Common myeloid progenitor, CD34-positive (primary cell): Measurements from ENCODE around the gene APOL4.
"Not testable (repeated sequence)": the region's sequence is repeated elsewhere in the genome, so short reads cannot be mapped to it uniquely, and the experiment has no call there.

Experiments used
- CTCF ChIA-PET: fragments of 350-600 bp; sonication (Branson Sonifier 250); formaldehyde crosslinking; loops from one replicate; lab custom pipeline; 2021; ENCODE audit warnings: antibody characterized with exemption; lab: Charles Lee
- POLR2A ChIA-PET: fragments of 350-600 bp; sonication (Branson Sonifier 250); formaldehyde crosslinking; loops from one replicate; lab custom pipeline; 2021; ENCODE audit warnings: antibody characterized with exemption; lab: Charles Lee
- DNase-seq, 3 donors: peaks; one replicate each; pipeline versions ENCODE4 v3.0.0 to v3.0.0-alpha.2; 2013
- H3K27ac ChIP-seq, 2 experiments: 1 replicate in 1 of 2; 2 replicates in 1 of 2; pipeline ENCODE4 v1.7.0; 2013; ENCODE audit warnings: inconsistent platforms in 2 of 2, low read length in 2 of 2, mild to moderate bottlenecking in 2 of 2, low read depth in 1 of 2, moderate library complexity in 1 of 2; ENCODE audit not compliant: severe bottlenecking in 2 of 2, insufficient read depth in 1 of 2, poor library complexity in 1 of 2
- H3K27me3 ChIP-seq, 5 experiments: replicated peaks in 2 of 5; 1 replicate in 3 of 5; 2 replicates in 2 of 5; pipeline versions ENCODE4 v1.6.1 to v1.7.0; 2013; ENCODE audit warnings: low read length in 4 of 5, mild to moderate bottlenecking in 2 of 5, moderate library complexity in 2 of 5, inconsistent platforms in 1 of 5; ENCODE audit not compliant: insufficient read depth in 5 of 5, control insufficient read depth in 4 of 5
- H3K36me3 ChIP-seq, 4 experiments: 1 replicate in 2 of 4; 2 replicates in 2 of 4; pipeline versions ENCODE4 v1.6.1 to v1.7.0; 2013; ENCODE audit warnings: low read length in 3 of 4, control low read depth in 1 of 4, mild to moderate bottlenecking in 1 of 4; ENCODE audit not compliant: control insufficient read depth in 4 of 4, insufficient read depth in 4 of 4
- H3K4me1 ChIP-seq, 4 experiments: 1 replicate in 3 of 4; 2 replicates in 1 of 4; pipeline versions ENCODE4 v1.6.1 to v1.7.1; 2013; ENCODE audit warnings: low read length in 3 of 4, mild to moderate bottlenecking in 3 of 4, control low read depth in 1 of 4, inconsistent platforms in 1 of 4, moderate library complexity in 1 of 4; ENCODE audit not compliant: control insufficient read depth in 4 of 4, insufficient read depth in 4 of 4; ENCODE audit errors: control extremely low read depth in 1 of 4
- H3K4me3 ChIP-seq, 7 experiments: 1 replicate in 4 of 7; 2 replicates in 3 of 7; pipeline versions ENCODE4 v1.5.1 to v1.7.0; 2013; ENCODE audit warnings: mild to moderate bottlenecking in 7 of 7, low read length in 6 of 7, moderate library complexity in 6 of 7, inconsistent platforms in 2 of 7, low read depth in 2 of 7, control low read depth in 1 of 7; ENCODE audit not compliant: insufficient read depth in 4 of 7, control insufficient read depth in 1 of 7; ENCODE audit errors: extremely low read depth in 1 of 7
- H3K9me3 ChIP-seq, 5 experiments: 1 replicate in 4 of 5; 2 replicates in 1 of 5; pipeline versions ENCODE4 v1.6.1 to v1.7.1; 2013; ENCODE audit warnings: low read length in 4 of 5, mild to moderate bottlenecking in 2 of 5, inconsistent platforms in 1 of 5, low read depth in 1 of 5, moderate library complexity in 1 of 5; ENCODE audit not compliant: control insufficient read depth in 4 of 5, insufficient read depth in 2 of 5; ENCODE audit errors: control extremely low read depth in 1 of 5
- WGBS: methylation state at CpG from one replicate; pipeline ENCODE4 v1.1.5; 2013; ENCODE audit not compliant: insufficient coverage; 5-methylcytosine and 5-hydroxymethylcytosine counted together

Gene APOL4

DNA sequence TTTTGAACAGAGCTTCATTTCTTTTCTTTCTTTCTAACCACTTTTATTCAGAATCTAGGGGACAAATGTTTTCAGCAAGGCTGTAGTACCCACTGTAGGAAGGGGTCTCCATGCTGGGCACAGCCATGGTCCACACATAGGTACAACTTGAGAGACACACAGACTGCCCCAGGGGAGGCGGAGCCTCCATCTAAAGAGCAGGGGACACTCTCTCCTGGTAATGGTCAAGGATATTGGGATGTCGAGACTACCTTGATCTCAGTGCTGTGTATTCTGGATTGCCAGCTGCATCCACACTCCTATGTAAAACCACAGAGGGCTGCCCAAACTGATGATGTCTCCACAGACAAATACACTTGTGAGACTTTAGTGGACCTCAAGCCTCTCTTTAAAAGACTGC, 38.1 kb downstream of the APOL4 start:
- POLR2A ChIA-PET, result interaction anchor here (0.6 kb wide), 1 partner anchor 9 kb away, joined by 3 read pairs; no protein-coding TSS in a partner anchor
- Histone ChIP-seq H3K4me3 (no peak overlapping the region), H3K9me3 (peaks cover 0 to 3% (median 0%) of the 10 kb centered on the region in 5 experiments), H3K27ac (no peak overlapping the region), H3K4me1 (peaks cover 13 to 50% (median 39%) of the 10 kb centered on the region in 4 experiments), H3K27me3 (no peaks in the 10 kb centered on the region), H3K36me3 (no peaks in the 10 kb centered on the region)
- WGBS, result 100% methylated on average over 1 of the region's 2 CpGs
- DNase-seq, result no peak
- CTCF ChIA-PET, result interaction anchor here (1.3 to 6.4 kb wide), 9 partner anchors 8 to 22 kb away, joined by 3 to 48 read pairs (median 8); no protein-coding TSS in a partner anchor

DNA sequence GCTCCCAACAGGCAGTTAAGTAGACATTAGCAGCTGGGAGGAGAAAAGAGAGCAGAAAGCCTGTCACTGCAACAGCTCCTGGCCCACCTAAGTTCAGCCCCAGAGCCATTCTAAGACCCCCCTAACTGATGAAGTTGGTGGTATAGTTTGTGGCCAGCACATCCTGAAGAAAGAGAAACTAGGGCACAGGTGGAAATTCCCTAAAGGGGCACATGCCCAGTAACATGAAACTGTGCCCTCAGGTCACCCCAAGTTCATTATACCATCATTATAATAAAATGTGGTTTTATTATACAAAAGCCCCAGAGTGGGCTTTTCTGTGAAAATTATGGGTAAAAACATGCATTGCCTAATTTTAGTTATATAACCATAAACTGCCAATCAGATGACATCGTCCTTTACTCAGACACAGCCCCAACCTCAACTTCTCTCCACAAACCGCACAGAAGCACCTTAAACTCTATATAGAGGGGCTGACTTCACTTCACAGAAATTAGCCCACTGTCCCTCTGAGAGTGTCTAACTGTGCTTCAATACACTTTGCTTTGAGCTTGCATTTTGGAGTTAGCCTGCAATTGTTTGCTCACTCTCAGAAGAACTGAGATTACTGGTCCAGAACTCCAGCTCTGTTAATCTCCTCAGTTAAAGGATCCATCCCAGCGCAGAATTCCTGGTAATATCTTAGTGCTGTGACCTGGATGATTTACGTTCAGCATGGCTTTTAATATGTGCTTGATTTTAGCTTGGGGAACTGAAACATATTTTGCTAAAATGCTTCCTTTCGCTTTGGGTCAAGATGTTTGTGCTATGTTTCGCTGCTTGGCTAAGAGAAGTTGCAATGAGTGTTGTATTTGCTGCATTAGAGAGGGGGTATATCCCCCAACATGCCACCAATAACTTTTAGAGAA, 39.2 kb downstream of the APOL4 start:
- Histone ChIP-seq H3K9me3 (peaks cover 0 to 3% (median 0%) of the 10 kb centered on the region in 5 experiments), H3K4me1 (peaks cover 13 to 60% (median 48%) of the 10 kb centered on the region in 4 experiments), H3K36me3 (no peaks in the 10 kb centered on the region), H3K27ac (peak overlapping the region in 1 of 2 experiments; percentile 68), H3K27me3 (no peaks in the 10 kb centered on the region), H3K4me3 (peak overlapping the region in 2 of 7 experiments; percentile 17 to 23)
- WGBS, result 43% methylated on average over 4 of the region's 6 CpGs
- POLR2A ChIA-PET, result interaction anchor here (0.6 kb wide), 1 partner anchor 10 kb away, joined by 3 read pairs; no protein-coding TSS in a partner anchor
- DNase-seq, result peak; percentile 43 to 91 (median 87)
- CTCF ChIA-PET, result interaction anchor here (0.7 to 6.4 kb wide), 12 partner anchors 9 to 124 kb away, joined by 3 to 48 read pairs (median 4); no protein-coding TSS in a partner anchor

DNA sequence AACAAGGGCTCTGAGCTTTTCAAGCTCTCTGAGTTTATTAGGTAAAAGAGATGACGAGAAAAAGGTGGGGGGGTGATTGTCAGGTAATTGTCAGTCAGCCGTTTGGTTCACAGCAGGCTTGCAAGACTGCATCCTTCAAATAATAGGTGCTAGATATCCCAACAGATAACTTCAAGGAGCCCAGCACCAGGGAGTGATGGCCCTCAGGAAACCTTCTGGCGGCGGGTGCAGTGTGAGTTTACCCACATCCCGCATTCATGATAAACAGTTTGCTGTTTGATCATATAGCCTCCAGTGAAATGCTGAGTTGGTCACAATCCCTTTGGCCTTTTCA, 39.8 kb downstream of the APOL4 start:
- CTCF ChIA-PET, result interaction anchor here (0.6 to 6.4 kb wide), 7 partner anchors 9 to 325 kb away, joined by 3 to 48 read pairs (median 5); no protein-coding TSS in a partner anchor
- Histone ChIP-seq H3K27ac (peak overlapping the region in 1 of 2 experiments; percentile 68), H3K4me1 (peaks cover 13 to 66% (median 53%) of the 10 kb centered on the region in 4 experiments), H3K4me3 (peak overlapping the region in 1 of 7 experiments; percentile 23)
- DNase-seq, H3K27me3 ChIP-seq, H3K36me3 ChIP-seq, POLR2A ChIA-PET, H3K9me3 ChIP-seq: not testable (repeated sequence)
- 86% methylated on average over 3 of the region's 5 CpGs for WGBS

DNA sequence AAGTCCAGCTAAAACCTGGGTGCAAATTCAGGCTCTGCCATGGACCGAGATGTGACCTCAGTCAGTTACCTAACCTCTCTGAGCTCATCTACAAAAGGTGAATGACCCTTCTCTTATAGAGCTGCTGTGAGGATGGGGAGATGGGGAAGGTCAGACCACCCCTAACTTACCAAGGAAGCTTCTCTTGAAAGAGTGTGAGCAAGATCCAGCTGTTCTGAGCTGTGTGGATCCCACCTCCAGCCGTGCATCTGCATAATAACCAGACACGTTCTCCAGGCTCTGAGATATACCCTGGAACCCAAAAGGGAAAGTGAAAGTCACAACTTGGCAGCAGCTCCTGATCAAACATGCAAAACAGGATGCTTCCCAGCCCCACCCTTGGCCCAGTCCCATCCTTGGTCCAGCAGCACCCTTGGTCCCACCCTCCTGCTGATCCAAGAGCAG, 41.1 kb downstream of the APOL4 start, which contains the start of gene APOL3:
APOL3 (minus strand) TSS at position 257 of the 444 bp plus-strand sequence. CDS start 11,700 bp downstream, outside the sequence.
- Histone ChIP-seq H3K9me3 (peaks cover 0 to 3% (median 0%) of the 10 kb centered on the region in 5 experiments), H3K4me3 (peak within 1 kb of the TSS; percentile 34 to 75 (median 59)), H3K4me1 (peaks cover 13 to 72% (median 62%) of the 10 kb centered on the region in 4 experiments), H3K36me3 (no peaks in the 10 kb centered on the region), H3K27me3 (no peaks in the 10 kb centered on the region), H3K27ac (peak within 1 kb of the TSS; percentile 69 to 95)
- CTCF ChIA-PET, result interaction anchor here (0.7 to 6.4 kb wide), 9 partner anchors 8 to 47 kb away, joined by 3 to 39 read pairs (median 5); no protein-coding TSS in a partner anchor
- WGBS, result 0% methylated on average over 2 of the region's 3 CpGs
- POLR2A ChIA-PET, result no interaction called here
- DNase-seq, result peak; percentile 60 to 81 (median 77)

DNA sequence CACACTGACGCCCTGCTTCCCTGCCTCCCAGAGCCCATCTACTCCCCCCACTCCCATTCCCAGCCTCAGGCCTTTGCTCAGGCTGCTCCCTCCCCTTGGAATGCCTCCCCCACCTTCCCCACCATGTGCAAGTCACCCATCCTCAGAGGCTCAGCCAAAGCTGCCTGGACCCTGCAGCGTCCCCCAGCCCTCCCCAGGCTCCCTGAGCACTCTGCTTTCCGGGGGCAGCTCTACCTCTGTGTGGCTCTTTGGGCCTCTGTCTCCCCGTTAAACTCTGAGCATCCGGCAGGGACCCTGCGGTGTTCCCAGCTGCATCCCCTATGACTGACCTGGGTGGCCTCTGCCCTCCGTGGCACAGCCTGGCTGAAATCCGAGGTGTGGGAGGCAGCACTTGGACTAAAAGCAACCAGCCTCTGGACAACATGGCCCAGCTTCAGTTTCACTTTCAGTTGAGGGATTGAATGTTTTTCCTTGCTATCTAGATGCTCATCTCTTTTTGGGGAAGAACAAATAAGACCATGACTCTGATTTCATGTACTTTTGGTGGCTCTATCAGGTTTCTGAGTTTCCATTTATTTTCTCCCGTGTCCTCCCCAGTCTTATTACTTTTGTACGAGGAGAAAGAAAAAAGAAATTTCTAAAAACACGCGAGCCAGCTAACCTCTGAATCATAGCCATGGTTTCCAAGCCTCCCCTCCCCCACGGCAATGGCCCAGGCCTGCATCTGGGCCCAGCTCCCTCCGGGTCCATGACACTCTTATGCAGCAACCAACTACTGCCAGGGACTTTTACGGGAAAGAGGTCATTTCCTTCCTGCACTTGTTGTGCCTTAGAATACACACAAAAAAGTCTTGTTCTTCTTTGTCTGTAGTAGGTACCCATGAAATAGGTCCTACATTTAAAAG, 44.8 kb downstream of the APOL4 start:
- Histone ChIP-seq H3K27me3 (no peaks in the 10 kb centered on the region), H3K36me3 (peaks cover 0 to 4% (median 2%) of the 10 kb centered on the region in 4 experiments), H3K4me3 (peak overlapping the region; percentile 40 to 83 (median 68)), H3K27ac (peak overlapping the region; percentile 92 to 95), H3K4me1 (peaks cover 10 to 85% (median 75%) of the 10 kb centered on the region in 4 experiments), H3K9me3 (peaks cover 0 to 6% (median 0%) of the 10 kb centered on the region in 5 experiments)
- CTCF ChIA-PET, result interaction anchor here (1.0 to 2.7 kb wide), 5 partner anchors 9 to 25 kb away, joined by 3 to 9 read pairs (median 3); no protein-coding TSS in a partner anchor
- POLR2A ChIA-PET, result interaction anchor here (0.6 to 0.7 kb wide), 2 partner anchors 29 to 1542 kb away, joined by 3 read pairs; no protein-coding TSS in a partner anchor
- WGBS, result 6% methylated on average over 11 of the region's 15 CpGs
- DNase-seq, result peak; percentile 81 to 91 (median 90)

DNA sequence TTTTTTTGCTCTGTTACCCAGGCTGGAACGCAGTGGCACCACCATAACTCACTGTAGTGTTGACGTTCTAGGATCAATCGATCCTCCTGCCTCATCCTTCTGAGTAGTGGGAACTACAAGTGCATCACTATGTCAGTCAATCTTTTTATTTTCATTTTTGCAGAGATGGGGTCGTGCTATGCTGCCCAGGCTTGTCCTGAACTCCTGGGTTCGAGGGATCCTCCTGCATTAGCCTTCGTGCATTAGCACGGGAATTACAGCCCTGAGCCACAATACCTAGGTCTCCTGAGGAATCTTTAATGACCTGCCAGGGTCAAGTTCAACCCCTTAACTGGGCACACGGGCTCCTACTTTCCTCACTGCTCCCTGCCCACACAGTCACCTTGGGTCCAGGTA, 45.5 kb downstream of the APOL4 start:
- Histone ChIP-seq H3K36me3 (peaks cover 0 to 5% (median 3%) of the 10 kb centered on the region in 4 experiments), H3K27ac (peak overlapping the region; percentile 92 to 95), H3K4me3 (peak overlapping the region in 6 of 7 experiments; percentile 63 to 83 (median 68)), H3K27me3 (no peaks in the 10 kb centered on the region), H3K4me1 (peaks cover 7 to 81% (median 72%) of the 10 kb centered on the region in 4 experiments), H3K9me3 (peaks cover 0 to 6% (median 0%) of the 10 kb centered on the region in 5 experiments)
- CTCF ChIA-PET, result interaction anchor here (0.6 to 2.7 kb wide), 12 partner anchors 9 to 545 kb away, joined by 3 to 9 read pairs (median 3); no protein-coding TSS in a partner anchor
- 82% methylated on average over 5 of the region's 8 CpGs for whole genome bisulfite sequencing
- POLR2A ChIA-PET, result no interaction called here
- DNase-seq, result no peak
